PC-3 (cell line): ENCODE measurements around the gene GRIK5.

Experiments used
- CTCF ChIP-seq: fragments of 300-600 bp; sonication (generic); conservative IDR thresholded peaks from 2 replicates; pipeline ENCODE4 v1.5.1; 2017; ENCODE audit warnings: antibody characterized with exemption, low read depth, mild to moderate bottlenecking, low read length
- EZH2 ChIP-seq: fragments of 300-600 bp; sonication (generic); IDR thresholded peaks from one replicate; pipeline ENCODE4 v1.6.1; 2017; ENCODE audit warnings: antibody characterized with exemption, mild to moderate bottlenecking, low read length; ENCODE audit not compliant: unreplicated experiment
- EZH2phosphoT487 ChIP-seq: fragments of 300-600 bp; sonication (generic); IDR thresholded peaks from 2 replicates; pipeline ENCODE4 v1.6.1; 2018; ENCODE audit warnings: mild to moderate bottlenecking, antibody characterized with exemption, low read length, borderline replicate concordance

- TF ChIP-seq CTCF (no peak), EZH2 (no peak), EZH2phosphoT487 (no peak)
Observed at GRCh38 chr19:42069619-42070351, at the start of gene GRIK5.
